Thyroid gland (tissue), 4 donors: Measurements from ENCODE around the gene DLK1. TPM values are rescaled to one million over a fixed set of nuclear protein-coding genes. Genes with fewer than 3 reads are reported as not detected.

Experiments used
- DNase-seq, 2 donors: peaks; one replicate each; pipeline ENCODE4 v3.0.0-alpha.2; 2019
- H3K27ac ChIP-seq, 3 donors: fragments of 200-600 bp; sonication (generic); 1 replicate in 2 of 3; 2 replicates in 1 of 3; pipeline ENCODE4 v1.5.1; 2016 to 2019; ENCODE audit warnings: mild to moderate bottlenecking in 1 of 3, moderate library complexity in 1 of 3
- H3K27me3 ChIP-seq: fragments of 200-600 bp; sonication (generic); one replicate; pipeline ENCODE4 v1.5.1; 2019
- H3K36me3 ChIP-seq, 2 donors: fragments of 200-600 bp; sonication (generic); one replicate each; pipeline ENCODE4 v1.5.1; 2016 to 2019
- H3K4me1 ChIP-seq, 2 donors: fragments of 200-600 bp; sonication (generic); one replicate each; pipeline ENCODE4 v1.5.1; 2017 to 2019
- H3K4me3 ChIP-seq, 3 donors: fragments of 200-600 bp; sonication (generic); replicated peaks in 1 of 3; 1 replicate in 2 of 3; 2 replicates in 1 of 3; pipeline ENCODE4 v1.5.1; 2016; ENCODE audit warnings: mild to moderate bottlenecking in 1 of 3
- H3K9me3 ChIP-seq: fragments of 200-600 bp; sonication (generic); one replicate; pipeline ENCODE4 v1.5.1; 2017
- POLR2A ChIP-seq, 2 donors: fragments of 450-650 bp; IDR thresholded peaks; one replicate each; pipeline ENCODE4 v1.6.1; 2017; ENCODE audit warnings: antibody characterized with exemption in 2 of 2, mild to moderate bottlenecking in 2 of 2, moderate library complexity in 1 of 2
- WGBS, 2 donors: methylation state at CpG; one replicate each; pipeline ENCODE4 v1.1.5; 2017; 5-methylcytosine and 5-hydroxymethylcytosine counted together
- intact Hi-C: fragments of 100-400 bp; cut with DNase I; formaldehyde crosslinking; loops from one replicate; pipeline ENCODE4 v1.15.1; 2023
- total RNA-seq, 4 donors: library from RNA; depleted of rRNA; stranded (reverse); fragments of >200 nt; gene quantifications; one replicate each; pipeline ENCODE4 v1.2.3, GENCODE V29; 2016
- TF ChIP-seq, protein P1 (sequence below), 6 experiments: fragments of 200-600 bp in 3 of 6; fragments of 450-650 bp in 3 of 6; sonication (generic) in 3 of 6; IDR thresholded peaks; one replicate each; pipeline ENCODE4 v1.5.1; 2016 to 2019; ENCODE audit warnings: antibody characterized with exemption in 6 of 6, mild to moderate bottlenecking in 2 of 6, inconsistent platforms in 1 of 6, moderate library complexity in 1 of 6

DLK1 gene
- total RNA-seq, 4 donors from 2014 or later: 0.40 TPM; not detected in 3

DNA sequence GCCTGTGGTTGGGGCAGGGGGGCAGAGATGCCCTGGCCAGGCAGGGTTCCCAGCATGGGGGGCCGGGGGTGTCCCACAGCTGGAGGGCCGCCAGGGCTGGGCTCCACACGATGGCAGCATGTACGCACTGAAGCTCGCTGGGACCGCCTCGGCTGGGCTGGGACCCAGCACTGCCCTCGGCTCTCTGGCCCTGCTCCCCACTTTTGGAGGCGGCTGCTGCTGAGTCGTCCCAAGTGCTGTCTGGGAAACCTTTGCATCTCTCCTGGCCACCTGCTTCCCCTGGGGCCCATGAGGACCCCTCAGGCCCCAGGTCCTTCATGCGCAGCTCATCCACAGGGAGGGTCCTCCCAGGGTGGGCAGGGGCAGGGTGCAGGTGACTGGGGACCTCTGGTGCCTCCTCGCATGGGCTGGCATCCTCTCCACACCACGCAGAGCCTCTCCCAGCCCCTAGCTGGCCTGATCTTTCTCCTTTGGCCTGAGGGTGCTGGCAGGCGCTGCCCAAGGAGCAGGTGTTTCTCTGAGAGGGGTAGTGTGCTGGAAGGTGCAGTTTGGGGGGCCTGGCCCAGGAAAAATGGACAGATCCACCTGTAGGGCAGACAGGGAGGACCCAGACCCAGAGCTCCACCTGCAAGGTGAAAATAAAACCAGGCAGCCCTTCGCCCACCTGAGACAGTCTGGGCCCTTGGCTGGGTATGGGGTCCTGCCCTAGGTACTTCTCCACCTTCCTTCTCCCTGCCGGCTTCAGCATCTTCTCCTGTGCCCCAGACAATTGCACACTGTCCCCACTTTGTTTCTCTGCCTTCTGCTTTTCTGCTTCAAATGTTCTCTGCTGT is 46.9 kb downstream of the DLK1 start:
- Histone ChIP-seq H3K27ac (no peak overlapping the region), H3K4me1 (no peaks in the 10 kb centered on the region), H3K27me3 (no peaks in the 10 kb centered on the region), H3K9me3 (no peaks in the 10 kb centered on the region), H3K4me3 (no peak overlapping the region), H3K36me3 (no peaks in the 10 kb centered on the region)
- 86 to 87% methylated on average over 3 to 13 of the region's 16 CpGs for WGBS, 2 donors
- intact Hi-C loops: no loop called here
- DNase-seq: no peak
- no peak for TF ChIP-seq POLR2A (IDR thresholded peaks at IDR 0.05)
- TF ChIP-seq, protein P1, sequence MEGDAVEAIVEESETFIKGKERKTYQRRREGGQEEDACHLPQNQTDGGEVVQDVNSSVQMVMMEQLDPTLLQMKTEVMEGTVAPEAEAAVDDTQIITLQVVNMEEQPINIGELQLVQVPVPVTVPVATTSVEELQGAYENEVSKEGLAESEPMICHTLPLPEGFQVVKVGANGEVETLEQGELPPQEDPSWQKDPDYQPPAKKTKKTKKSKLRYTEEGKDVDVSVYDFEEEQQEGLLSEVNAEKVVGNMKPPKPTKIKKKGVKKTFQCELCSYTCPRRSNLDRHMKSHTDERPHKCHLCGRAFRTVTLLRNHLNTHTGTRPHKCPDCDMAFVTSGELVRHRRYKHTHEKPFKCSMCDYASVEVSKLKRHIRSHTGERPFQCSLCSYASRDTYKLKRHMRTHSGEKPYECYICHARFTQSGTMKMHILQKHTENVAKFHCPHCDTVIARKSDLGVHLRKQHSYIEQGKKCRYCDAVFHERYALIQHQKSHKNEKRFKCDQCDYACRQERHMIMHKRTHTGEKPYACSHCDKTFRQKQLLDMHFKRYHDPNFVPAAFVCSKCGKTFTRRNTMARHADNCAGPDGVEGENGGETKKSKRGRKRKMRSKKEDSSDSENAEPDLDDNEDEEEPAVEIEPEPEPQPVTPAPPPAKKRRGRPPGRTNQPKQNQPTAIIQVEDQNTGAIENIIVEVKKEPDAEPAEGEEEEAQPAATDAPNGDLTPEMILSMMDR (IDR thresholded peaks at IDR 0.05): no peak

DNA sequence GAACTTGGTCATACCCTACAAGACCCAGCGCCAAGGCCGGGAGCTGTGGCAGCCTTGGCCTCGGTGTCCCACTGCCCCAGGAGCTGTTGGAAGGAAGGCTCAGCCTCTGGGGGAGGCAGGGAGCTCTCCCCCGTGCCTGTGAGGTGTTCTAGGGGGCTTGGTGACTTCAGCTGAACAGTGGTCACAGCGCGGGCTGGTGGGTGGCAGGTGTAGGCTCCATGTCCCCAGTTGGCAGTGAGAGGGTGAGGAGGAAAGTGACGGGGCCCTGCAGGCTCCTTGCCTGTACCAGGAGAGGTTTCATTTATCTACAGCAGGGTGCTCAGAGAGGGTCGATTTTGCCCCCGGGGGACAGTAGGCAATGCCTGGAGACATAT is 47.5 kb downstream of the DLK1 start:
- H3K4me1 ChIP-seq: no peaks in the 10 kb centered on the region
- no peak for TF ChIP-seq POLR2A (IDR thresholded peaks at IDR 0.05)
- TF ChIP-seq, protein P1 (IDR thresholded peaks at IDR 0.05): no peak
- DNase-seq: no peak
- WGBS, 2 donors: 89 to 91% methylated on average over 9 of the region's 9 CpGs
- H3K27me3 ChIP-seq: no peaks in the 10 kb centered on the region
- intact Hi-C loops: no loop called here
- no peaks in the 10 kb centered on the region for H3K36me3 ChIP-seq
- H3K4me3 ChIP-seq: no peak overlapping the region
- no peaks in the 10 kb centered on the region for H3K9me3 ChIP-seq
- no peak overlapping the region for H3K27ac ChIP-seq

DNA sequence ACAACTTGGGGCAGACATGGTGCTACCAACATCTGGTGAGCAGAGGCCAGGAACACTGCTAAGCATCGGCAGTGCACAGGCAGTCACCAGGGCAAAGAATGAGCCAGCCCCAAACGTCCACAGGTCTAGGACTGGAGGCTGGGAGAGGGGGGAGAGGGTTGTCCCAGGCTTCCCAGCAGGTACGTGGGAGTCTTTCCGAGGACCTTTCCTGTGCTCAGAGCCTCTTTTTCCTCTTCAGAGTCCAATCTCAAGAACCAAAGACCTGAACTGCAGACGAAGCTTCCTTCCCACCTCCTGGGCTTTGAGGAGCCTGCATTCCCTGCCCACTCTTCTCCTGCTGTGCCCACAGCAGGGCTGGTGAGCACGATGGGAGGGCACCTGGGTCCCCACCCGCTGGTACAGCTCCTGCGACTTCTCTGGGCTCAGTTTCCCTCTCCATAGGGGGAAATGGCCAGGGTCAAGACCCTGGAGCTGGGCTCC is 48.7 kb downstream of the DLK1 start:
- DNase-seq: no peak
- H3K4me1 ChIP-seq: no peaks in the 10 kb centered on the region
- no peaks in the 10 kb centered on the region for H3K27me3 ChIP-seq
- no peak overlapping the region for H3K4me3 ChIP-seq
- intact Hi-C loops: no loop called here
- TF ChIP-seq, protein P1 (IDR thresholded peaks at IDR 0.05): no peak
- TF ChIP-seq POLR2A (IDR thresholded peaks at IDR 0.05): no peak
- no peaks in the 10 kb centered on the region for H3K9me3 ChIP-seq
- 75 to 79% methylated on average over 7 to 8 of the region's 8 CpGs for WGBS, 2 donors
- H3K27ac ChIP-seq: no peak overlapping the region
- no peaks in the 10 kb centered on the region for H3K36me3 ChIP-seq

DNA sequence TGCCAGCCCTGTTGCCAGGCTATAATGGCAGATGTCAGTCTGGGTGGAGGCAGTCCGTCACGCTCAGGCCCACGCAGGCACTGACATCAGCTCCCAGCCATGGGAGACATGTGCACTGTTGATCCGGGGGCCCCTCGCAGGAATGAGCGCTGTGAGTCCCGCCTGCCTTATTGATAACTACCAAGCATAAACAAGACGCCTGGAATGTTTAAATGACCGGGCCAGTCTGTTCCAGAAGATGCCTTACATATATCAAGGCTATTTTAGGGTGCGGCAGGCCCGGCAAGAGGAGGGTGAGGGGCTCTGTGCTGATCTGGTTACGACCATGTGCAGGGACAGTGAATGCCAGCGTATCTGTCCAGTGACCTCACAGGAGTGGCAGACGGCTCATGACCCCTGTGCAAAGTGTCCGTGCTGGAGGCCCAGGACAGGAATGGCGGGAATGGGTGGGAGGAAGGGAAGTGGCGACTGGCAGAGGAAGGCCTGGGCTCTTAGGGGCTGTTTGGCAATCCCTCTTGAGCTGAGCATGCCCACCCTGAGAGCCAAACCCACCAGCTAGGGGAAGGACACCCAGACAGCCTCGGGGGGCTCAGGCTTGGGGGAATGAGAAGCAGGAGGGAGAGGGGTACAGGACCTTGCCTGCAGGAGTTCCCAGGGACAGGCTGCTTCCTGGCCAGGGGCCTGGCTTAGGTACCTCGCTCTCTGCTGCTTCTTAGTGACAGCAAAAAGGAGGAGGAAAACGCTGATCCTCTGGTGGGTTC is 49.3 kb downstream of the DLK1 start:
- Histone ChIP-seq H3K9me3 (no peaks in the 10 kb centered on the region), H3K27me3 (no peaks in the 10 kb centered on the region), H3K36me3 (no peaks in the 10 kb centered on the region), H3K4me3 (no peak overlapping the region), H3K27ac (no peak overlapping the region), H3K4me1 (no peaks in the 10 kb centered on the region)
- TF ChIP-seq, protein P1 (IDR thresholded peaks at IDR 0.05): no peak
- TF ChIP-seq POLR2A (IDR thresholded peaks at IDR 0.05): no peak
- 81 to 88% methylated on average over 19 to 20 of the region's 20 CpGs for WGBS, 2 donors
- intact Hi-C loops: no loop called here
- no peak for DNase-seq
